ENCODE results near the gene SPAG6. TPM values are rescaled to one million over a fixed set of nuclear protein-coding genes. Genes with fewer than 3 reads are reported as not detected.

SPAG6 gene
- polyA plus RNA-seq, 3 donors, result 0.11 to 0.13 TPM; not detected in 1

DNA sequence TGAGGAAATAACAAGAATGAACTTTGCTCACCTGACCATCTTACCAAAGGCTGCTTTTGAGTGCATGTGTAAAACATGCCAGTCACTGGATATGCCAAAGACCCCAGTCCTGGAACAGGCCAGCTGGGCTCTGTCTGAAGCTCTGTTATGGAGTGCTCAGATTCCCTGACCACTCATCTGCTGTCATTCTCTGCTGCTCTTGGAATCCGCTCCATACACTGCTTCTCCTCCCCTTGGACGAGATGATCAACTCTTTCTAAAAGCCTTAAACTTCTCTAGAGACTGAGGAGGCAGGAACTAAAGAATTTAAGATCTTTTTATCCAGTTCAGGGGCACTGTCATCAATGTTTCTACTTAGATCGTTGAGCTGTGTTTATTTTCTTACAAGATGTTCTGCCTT is 100.2 kb downstream of the SPAG6 start:
- no peak overlapping the region for H3K27ac Mint-ChIP-seq
- Histone ChIP-seq H3K27ac (ENCODE audit: low read depth in 1 of 2, low read length in 2 of 2) (no peak overlapping the region), H3K4me2 (replicated peaks; ENCODE audit: extremely low read depth, low read length, poor library complexity, severe bottlenecking) (no peak overlapping the region), H4K20me1 (ENCODE audit: insufficient read depth, low read length) (no peaks in the 10 kb centered on the region), H3K27me3 (ENCODE audit: control insufficient read depth in 2 of 2, insufficient read depth in 2 of 2, low read length in 2 of 2) (peaks cover 12 to 19% of the 10 kb centered on the region in 2 donors), H3K9ac (ENCODE audit: insufficient read depth, low read length, poor library complexity, severe bottlenecking) (no peak overlapping the region), H3K36me3 (replicated peaks in 1 of 2; ENCODE audit: control insufficient read depth in 1 of 2, insufficient read depth in 2 of 2, low read length in 2 of 2) (no peaks in the 10 kb centered on the region), H2AFZ (ENCODE audit: insufficient read depth, low read depth, low read length, poor library complexity, severe bottlenecking) (no peak overlapping the region), H3K79me2 (ENCODE audit: insufficient read depth, low read length) (no peaks in the 10 kb centered on the region), H3K4me3 (replicated peaks in 1 of 3; ENCODE audit: low read depth in 2 of 3, low read length in 3 of 3) (no peak overlapping the region), H3K4me1 (ENCODE audit: control insufficient read depth in 1 of 2, insufficient read depth in 2 of 2, low read length in 2 of 2) (no peaks in the 10 kb centered on the region), H3K9me3 (replicated peaks in 1 of 2; ENCODE audit: control insufficient read depth in 1 of 2, insufficient read depth in 1 of 2, low read length in 2 of 2) (no peaks in the 10 kb centered on the region)
- H3K9me3 Mint-ChIP-seq, result peaks cover 0 to 4% (median 0%) of the 10 kb centered on the region in 7 donors
- DNase-seq, result no peak
- TF ChIP-seq, protein P1, sequence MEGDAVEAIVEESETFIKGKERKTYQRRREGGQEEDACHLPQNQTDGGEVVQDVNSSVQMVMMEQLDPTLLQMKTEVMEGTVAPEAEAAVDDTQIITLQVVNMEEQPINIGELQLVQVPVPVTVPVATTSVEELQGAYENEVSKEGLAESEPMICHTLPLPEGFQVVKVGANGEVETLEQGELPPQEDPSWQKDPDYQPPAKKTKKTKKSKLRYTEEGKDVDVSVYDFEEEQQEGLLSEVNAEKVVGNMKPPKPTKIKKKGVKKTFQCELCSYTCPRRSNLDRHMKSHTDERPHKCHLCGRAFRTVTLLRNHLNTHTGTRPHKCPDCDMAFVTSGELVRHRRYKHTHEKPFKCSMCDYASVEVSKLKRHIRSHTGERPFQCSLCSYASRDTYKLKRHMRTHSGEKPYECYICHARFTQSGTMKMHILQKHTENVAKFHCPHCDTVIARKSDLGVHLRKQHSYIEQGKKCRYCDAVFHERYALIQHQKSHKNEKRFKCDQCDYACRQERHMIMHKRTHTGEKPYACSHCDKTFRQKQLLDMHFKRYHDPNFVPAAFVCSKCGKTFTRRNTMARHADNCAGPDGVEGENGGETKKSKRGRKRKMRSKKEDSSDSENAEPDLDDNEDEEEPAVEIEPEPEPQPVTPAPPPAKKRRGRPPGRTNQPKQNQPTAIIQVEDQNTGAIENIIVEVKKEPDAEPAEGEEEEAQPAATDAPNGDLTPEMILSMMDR (IDR thresholded peaks at IDR 0.05), result no peak
- intact Hi-C loops (cut with micrococcal nuclease), result no loop called here
- H3K36me3 Mint-ChIP-seq, result no peaks in the 10 kb centered on the region
- H3K4me3 Mint-ChIP-seq, result no peak overlapping the region
- no peaks in the 10 kb centered on the region for H3K4me1 Mint-ChIP-seq
- 100% methylated on average over 1 of the region's 3 CpGs for WGBS (ENCODE audit: insufficient coverage)
- H3K27me3 Mint-ChIP-seq (ENCODE audit: low read depth in 3 of 3), result peaks cover 6 to 26% (median 15%) of the 10 kb centered on the region in 3 donors

DNA sequence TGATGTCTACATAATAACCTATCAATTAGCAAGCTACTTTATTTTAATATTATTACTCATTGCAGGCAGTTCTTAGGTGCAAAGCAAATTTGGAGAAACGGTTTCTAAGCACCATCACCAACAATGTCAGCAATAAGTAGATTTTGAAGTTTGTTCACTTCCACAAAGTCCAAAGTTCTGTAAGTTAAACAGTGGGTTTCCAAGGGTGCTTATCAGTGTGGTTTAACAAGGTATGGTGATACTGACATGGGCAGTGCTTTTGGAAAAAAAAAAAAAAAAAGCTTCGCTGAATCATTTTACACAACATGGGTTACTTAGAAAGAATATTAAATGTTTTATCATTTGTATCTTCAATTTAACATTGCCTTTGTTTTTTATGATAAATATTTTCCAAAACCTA is 101.8 kb downstream of the SPAG6 start:
- H3K27me3 Mint-ChIP-seq (ENCODE audit: low read depth in 3 of 3), result peaks cover 6 to 16% (median 6%) of the 10 kb centered on the region in 3 donors
- intact Hi-C loops (cut with micrococcal nuclease), result no loop called here

More for the DNA sequence above, 101.8 kb downstream of the SPAG6 start:
- Histone ChIP-seq H3K4me3 (replicated peaks in 1 of 3; ENCODE audit: low read depth in 2 of 3, low read length in 3 of 3) (no peak overlapping the region), H3K79me2 (ENCODE audit: insufficient read depth, low read length) (no peaks in the 10 kb centered on the region), H2AFZ (ENCODE audit: insufficient read depth, low read depth, low read length, poor library complexity, severe bottlenecking) (no peak overlapping the region), H3K27me3 (ENCODE audit: control insufficient read depth in 2 of 2, insufficient read depth in 2 of 2, low read length in 2 of 2) (peaks cover 5 to 6% of the 10 kb centered on the region in 2 donors), H3K9ac (ENCODE audit: insufficient read depth, low read length, poor library complexity, severe bottlenecking) (no peak overlapping the region), H3K36me3 (replicated peaks in 1 of 2; ENCODE audit: control insufficient read depth in 1 of 2, insufficient read depth in 2 of 2, low read length in 2 of 2) (no peaks in the 10 kb centered on the region), H3K27ac (ENCODE audit: low read depth in 1 of 2, low read length in 2 of 2) (no peak overlapping the region), H3K9me3 (replicated peaks in 1 of 2; ENCODE audit: control insufficient read depth in 1 of 2, insufficient read depth in 1 of 2, low read length in 2 of 2) (no peaks in the 10 kb centered on the region), H3K4me2 (replicated peaks; ENCODE audit: extremely low read depth, low read length, poor library complexity, severe bottlenecking) (no peak overlapping the region), H4K20me1 (ENCODE audit: insufficient read depth, low read length) (no peaks in the 10 kb centered on the region), H3K4me1 (ENCODE audit: control insufficient read depth in 1 of 2, insufficient read depth in 2 of 2, low read length in 2 of 2) (no peaks in the 10 kb centered on the region)
- no peak overlapping the region for H3K27ac Mint-ChIP-seq
- H3K4me3 Mint-ChIP-seq, result no peak overlapping the region
- no peak for DNase-seq
- no peaks in the 10 kb centered on the region for H3K36me3 Mint-ChIP-seq
- H3K9me3 Mint-ChIP-seq, result peaks cover 0 to 4% (median 0%) of the 10 kb centered on the region in 7 donors
- TF ChIP-seq, protein P1 (IDR thresholded peaks at IDR 0.05), result no peak
- H3K4me1 Mint-ChIP-seq, result no peaks in the 10 kb centered on the region
- WGBS (ENCODE audit: insufficient coverage), result no CpG with 5 or more reads among the region's 2 CpGs

Data from CD14-positive monocyte (primary cell).